ENCODE data around the gene PNPLA1. TPM values are rescaled to one million over a fixed set of nuclear protein-coding genes. Genes with fewer than 3 reads are reported as not detected.

Gene PNPLA1
- total RNA-seq, 1 donor from 2014 or later: 0.26 TPM

DNA sequence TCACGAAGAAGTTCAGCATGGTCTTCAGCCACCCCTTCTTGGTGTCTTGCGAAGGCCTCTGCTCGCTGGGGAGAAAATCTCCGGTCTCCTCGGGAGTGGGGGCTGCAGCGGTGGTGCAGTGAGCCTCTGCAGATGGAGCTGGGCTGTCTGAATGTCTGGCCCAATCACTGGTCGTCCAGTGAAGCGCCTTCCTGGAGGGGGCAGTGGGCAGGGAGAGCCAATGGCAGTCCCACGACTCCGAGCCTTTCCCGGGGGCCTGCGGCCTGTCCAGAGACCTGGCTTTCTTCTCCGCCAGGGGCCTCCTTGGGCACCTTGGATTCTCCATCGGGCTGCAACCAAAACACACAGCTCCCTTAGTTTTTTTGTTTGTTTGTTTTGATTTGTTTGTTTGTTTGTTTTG is 60.5 kb downstream of the PNPLA1 start:
- DNase-seq (ENCODE audit: low read depth) (no peak), FAIRE-seq (no peak)
- TF ChIP-seq, protein P1, sequence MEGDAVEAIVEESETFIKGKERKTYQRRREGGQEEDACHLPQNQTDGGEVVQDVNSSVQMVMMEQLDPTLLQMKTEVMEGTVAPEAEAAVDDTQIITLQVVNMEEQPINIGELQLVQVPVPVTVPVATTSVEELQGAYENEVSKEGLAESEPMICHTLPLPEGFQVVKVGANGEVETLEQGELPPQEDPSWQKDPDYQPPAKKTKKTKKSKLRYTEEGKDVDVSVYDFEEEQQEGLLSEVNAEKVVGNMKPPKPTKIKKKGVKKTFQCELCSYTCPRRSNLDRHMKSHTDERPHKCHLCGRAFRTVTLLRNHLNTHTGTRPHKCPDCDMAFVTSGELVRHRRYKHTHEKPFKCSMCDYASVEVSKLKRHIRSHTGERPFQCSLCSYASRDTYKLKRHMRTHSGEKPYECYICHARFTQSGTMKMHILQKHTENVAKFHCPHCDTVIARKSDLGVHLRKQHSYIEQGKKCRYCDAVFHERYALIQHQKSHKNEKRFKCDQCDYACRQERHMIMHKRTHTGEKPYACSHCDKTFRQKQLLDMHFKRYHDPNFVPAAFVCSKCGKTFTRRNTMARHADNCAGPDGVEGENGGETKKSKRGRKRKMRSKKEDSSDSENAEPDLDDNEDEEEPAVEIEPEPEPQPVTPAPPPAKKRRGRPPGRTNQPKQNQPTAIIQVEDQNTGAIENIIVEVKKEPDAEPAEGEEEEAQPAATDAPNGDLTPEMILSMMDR (IDR thresholded peaks at IDR 0.05; ENCODE audit: insufficient read depth, low read length, severe bottlenecking): no peak
- Histone ChIP-seq H3K4me3 (ENCODE audit: low read depth, low read length) (no peak overlapping the region), H3K36me3 (ENCODE audit: control insufficient read depth, insufficient read depth, low read length) (no peaks in the 10 kb centered on the region), H3K27me3 (ENCODE audit: control insufficient read depth, insufficient read depth, low read length) (peaks cover 16% of the 10 kb centered on the region)

DNA sequence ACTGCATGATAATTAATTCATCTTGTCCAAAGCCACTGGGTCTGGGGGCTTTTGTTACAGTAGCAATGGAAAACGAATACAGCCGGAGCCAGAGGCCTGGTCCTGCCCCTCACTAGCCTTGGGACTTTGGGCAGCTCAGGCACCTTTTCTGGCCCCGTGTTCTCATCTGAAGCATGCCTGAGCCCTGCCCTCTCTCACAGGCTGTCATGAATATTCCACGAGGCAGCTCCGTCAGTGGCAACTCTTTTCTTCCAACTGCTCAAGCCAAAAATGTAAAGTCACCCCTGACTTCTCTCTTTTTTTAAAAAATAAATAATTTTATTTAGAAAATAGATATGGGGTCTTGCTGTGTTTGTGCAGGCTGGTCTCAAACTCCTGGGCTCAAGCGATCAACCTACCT is 61.5 kb downstream of the PNPLA1 start:
- TF ChIP-seq, protein P1 (IDR thresholded peaks at IDR 0.05; ENCODE audit: insufficient read depth, low read length, severe bottlenecking): no peak
- Histone ChIP-seq H3K27me3 (ENCODE audit: control insufficient read depth, insufficient read depth, low read length) (peaks cover 18% of the 10 kb centered on the region), H3K36me3 (ENCODE audit: control insufficient read depth, insufficient read depth, low read length) (no peaks in the 10 kb centered on the region), H3K4me3 (ENCODE audit: low read depth, low read length) (no peak overlapping the region)
- no peak for DNase-seq (ENCODE audit: low read depth)
- no peak for FAIRE-seq

DNA sequence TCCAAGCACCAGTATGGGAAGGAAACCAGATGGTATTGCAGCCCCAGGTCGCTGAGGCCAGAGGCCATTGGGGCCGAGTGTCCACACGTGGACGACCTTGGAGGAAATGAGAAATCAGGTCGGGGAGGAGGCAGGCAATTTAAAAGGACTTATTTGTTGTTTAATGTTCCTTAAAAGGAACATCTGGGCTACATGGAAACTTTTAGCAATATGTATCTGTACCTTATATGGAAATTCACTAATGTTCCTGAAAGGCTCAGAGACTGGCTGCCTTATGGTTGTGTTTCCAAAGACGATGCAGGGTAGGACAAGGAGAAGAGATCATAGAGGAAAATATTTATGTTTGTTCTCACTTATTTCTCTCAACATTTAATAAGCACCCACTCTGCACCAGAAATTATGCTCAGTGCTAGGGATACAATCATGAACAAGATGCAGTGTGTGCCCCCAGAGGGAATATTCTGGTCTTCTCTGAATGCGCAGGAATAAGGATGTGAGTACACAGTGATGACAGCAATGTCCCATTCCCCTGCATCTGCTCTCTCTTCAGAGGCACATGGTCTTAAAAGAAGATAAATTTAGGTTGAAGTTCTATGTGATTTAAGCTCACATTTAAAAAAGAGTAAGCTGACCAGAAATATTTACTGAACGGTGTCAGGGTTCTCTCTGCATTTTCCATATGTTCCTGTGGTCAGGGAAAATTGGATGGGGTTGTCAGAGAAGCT is 63.5 kb downstream of the PNPLA1 start:
- FAIRE-seq (no peak), DNase-seq (ENCODE audit: low read depth) (no peak)
- Histone ChIP-seq H3K27me3 (ENCODE audit: control insufficient read depth, insufficient read depth, low read length) (peaks cover 14% of the 10 kb centered on the region), H3K36me3 (ENCODE audit: control insufficient read depth, insufficient read depth, low read length) (no peaks in the 10 kb centered on the region), H3K4me3 (ENCODE audit: low read depth, low read length) (no peak overlapping the region)
- TF ChIP-seq, protein P1 (IDR thresholded peaks at IDR 0.05; ENCODE audit: insufficient read depth, low read length, severe bottlenecking): no peak

DNA sequence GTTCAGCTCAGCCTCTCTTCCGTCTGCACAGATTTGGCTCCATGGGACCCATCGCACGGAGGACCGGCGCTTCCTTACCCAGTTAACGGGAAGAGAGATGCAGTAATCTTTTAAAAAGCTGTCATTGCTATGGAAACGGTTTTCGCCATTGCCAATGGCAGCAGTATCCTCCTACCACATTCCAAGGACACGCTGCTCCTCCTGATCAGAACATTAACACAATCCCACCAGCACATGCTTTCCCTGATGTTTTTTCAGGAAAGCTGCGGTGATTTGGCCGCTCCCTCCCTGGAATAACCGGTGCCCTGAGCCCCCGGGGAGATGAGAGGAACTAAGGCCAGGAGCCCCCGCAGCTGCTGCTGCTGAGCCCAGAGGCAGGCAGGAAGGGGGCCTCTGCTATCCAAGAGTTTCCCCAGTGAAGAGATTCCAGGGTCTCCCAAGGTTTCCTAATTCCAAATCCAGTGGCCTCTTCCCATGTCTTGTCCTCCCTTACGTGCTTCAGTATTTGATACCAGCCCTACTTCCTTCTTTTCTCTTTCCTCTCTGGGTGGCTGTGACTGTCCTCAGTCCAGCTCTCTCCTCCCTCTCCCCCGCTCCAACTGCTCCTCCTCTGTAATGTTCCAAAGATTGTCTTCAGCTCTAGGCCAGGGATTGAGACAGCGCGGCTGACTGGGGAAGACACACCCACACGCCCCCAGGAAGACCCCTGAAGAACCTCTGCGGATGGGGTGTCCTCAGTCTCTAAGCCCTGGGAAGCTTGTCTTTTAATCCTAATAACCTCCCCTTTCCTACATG is 64.3 kb downstream of the PNPLA1 start:
- H3K4me3 ChIP-seq (ENCODE audit: low read depth, low read length): no peak overlapping the region

DNA sequence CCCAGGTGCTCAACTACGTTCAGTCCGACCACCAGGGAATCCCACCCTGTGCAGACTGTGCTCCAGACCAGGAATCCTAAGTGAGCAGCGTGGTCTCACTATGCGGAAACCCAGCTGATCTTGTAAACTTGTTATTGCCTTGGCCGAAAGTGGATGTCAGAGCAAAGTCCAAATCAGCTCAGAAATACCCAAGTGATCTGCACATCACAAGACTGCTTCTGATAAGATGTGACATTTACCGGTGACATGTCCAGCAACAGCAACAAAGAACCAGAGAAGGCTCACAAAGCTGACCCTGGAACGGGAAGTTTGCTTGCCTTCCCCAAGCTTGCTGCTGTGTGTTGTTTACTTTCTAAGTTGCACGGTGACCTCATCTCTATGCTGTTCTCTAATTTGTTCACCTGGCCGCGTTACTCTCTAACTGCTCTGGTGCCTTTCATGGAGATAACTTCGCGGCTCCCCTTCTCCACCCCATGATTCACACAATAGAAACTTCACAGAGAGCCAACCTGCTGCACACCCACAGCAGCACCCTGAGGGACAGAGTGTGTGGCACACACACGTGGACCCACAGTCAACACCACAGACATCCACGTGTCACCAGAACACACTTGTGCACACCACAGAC is 65.1 kb downstream of the PNPLA1 start:
- TF ChIP-seq, protein P1 (IDR thresholded peaks at IDR 0.05; ENCODE audit: insufficient read depth, low read length, severe bottlenecking): no peak
- H3K4me3 ChIP-seq (ENCODE audit: low read depth, low read length): no peak overlapping the region
- no peaks in the 10 kb centered on the region for H3K36me3 ChIP-seq (ENCODE audit: control insufficient read depth, insufficient read depth, low read length)
- peaks cover 8% of the 10 kb centered on the region for H3K27me3 ChIP-seq (ENCODE audit: control insufficient read depth, insufficient read depth, low read length)
- FAIRE-seq (peak; percentile 89), DNase-seq (ENCODE audit: low read depth) (peak; percentile 72)

More for the DNA sequence above, 64.3 kb downstream of the PNPLA1 start:
- Histone ChIP-seq H3K36me3 (ENCODE audit: control insufficient read depth, insufficient read depth, low read length) (no peaks in the 10 kb centered on the region), H3K27me3 (ENCODE audit: control insufficient read depth, insufficient read depth, low read length) (peaks cover 10% of the 10 kb centered on the region)
- no peak for FAIRE-seq
- TF ChIP-seq, protein P1 (IDR thresholded peaks at IDR 0.05; ENCODE audit: insufficient read depth, low read length, severe bottlenecking): no peak
- DNase-seq (ENCODE audit: low read depth): no peak
